NCI-H2196 (cell line): ENCODE data around the gene CIROP.

Experiments
- DNase-seq: peaks from one replicate; lab custom pipeline; 2025; ENCODE audit not compliant: unreplicated experiment; lab: John Stamatoyannopoulos, UW

The CIROP gene

GRCh38 chr14:23067847-23068788 is 36.7 kb downstream of the CIROP start:
- DNase-seq: no peak

- DNase-seq: no peak
Measured at GRCh38 chr14:23066855-23067744, 37.7 kb downstream of the CIROP start.

GRCh38 chr14:23066368-23066767 is 38.4 kb downstream of the CIROP start:
- no peak for DNase-seq

- DNase-seq: no peak
Measured at GRCh38 chr14:23063601-23064000, 41.2 kb downstream of the CIROP start.

GRCh38 chr14:23062002-23062401 is 42.8 kb downstream of the CIROP start:
- no peak for DNase-seq

- no peak for DNase-seq
Measured at GRCh38 chr14:23060536-23061260, 44.1 kb downstream of the CIROP start.

GRCh38 chr14:23058654-23059504 is 45.9 kb downstream of the CIROP start:
- no peak for DNase-seq

- no peak for DNase-seq
Measured at GRCh38 chr14:23057757-23058653, 46.8 kb downstream of the CIROP start.

GRCh38 chr14:23056956-23057756 is 47.6 kb downstream of the CIROP start, which contains the start of gene CDH24:
Gene CDH24 (minus strand): TSS chr14:23057520. CDS start chr14:23055733, 1,787 bp downstream.
- no peak for DNase-seq

- no peak for DNase-seq
Measured at GRCh38 chr14:23056145-23056955, 48.4 kb downstream of the CIROP start.

- DNase-seq: no peak
Measured at GRCh38 chr14:23055621-23056144, 49.1 kb downstream of the CIROP start.

GRCh38 chr14:23055147-23055550 is 49.6 kb downstream of the CIROP start:
- no peak for DNase-seq

- DNase-seq: no peak
Measured at GRCh38 chr14:23054000-23054811, 50.6 kb downstream of the CIROP start.

- DNase-seq: no peak
Measured at GRCh38 chr14:23053426-23053825, 51.4 kb downstream of the CIROP start.

GRCh38 chr14:23052671-23053070 is 52.1 kb downstream of the CIROP start:
- no peak for DNase-seq

- DNase-seq: no peak
Measured at GRCh38 chr14:23052182-23052623, 52.6 kb downstream of the CIROP start.
